ENCODE results near the gene PACSIN3. TPM values are rescaled to one million over a fixed set of nuclear protein-coding genes. Genes with fewer than 3 reads are reported as not detected.

The PACSIN3 gene
- total RNA-seq, 2 donors from 2014 or later = 48.0 to 66.6 TPM

DNA sequence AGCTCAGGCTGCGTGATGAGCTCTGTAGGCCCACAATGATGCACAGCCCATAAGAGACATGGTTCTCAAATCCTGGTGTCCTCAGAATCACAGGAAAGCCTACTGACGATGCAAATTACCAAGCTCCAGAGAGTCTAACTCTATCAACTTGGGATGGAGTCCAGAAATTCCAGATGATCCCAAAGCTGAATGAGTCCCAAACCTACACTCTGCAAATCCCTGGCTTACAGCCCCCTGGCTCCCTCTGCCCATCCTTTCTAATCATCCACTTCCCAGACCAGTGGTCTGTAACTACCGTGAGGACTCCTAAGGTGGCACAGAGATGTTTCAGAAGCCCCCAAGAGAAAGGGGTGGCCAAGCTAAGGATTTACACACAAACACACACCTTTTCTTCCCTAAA is 23.0 kb downstream of the PACSIN3 start:
- Histone ChIP-seq H3K4me3 (ENCODE audit: low read length) (no peak overlapping the region), H3K4me1 (ENCODE audit: control insufficient read depth, insufficient read depth, low read length) (no peaks in the 10 kb centered on the region), H3K27ac (ENCODE audit: low read depth, low read length) (no peak overlapping the region), H3K36me3 (ENCODE audit: control insufficient read depth, insufficient read depth, low read length) (peaks cover 43% of the 10 kb centered on the region), H3K9ac (ENCODE audit: extremely low read depth, low read length, poor library complexity, severe bottlenecking) (no peak overlapping the region), H3K27me3 (ENCODE audit: control insufficient read depth, insufficient read depth, low read length, poor library complexity, severe bottlenecking) (no peaks in the 10 kb centered on the region), H3K9me3 (ENCODE audit: control insufficient read depth, low read length) (no peaks in the 10 kb centered on the region)
- Mint-ChIP-seq H3K27ac (no peak overlapping the region), H3K36me3 (ENCODE audit: low read depth) (peaks cover 39% of the 10 kb centered on the region), H3K27me3 (ENCODE audit: insufficient read depth) (no peaks in the 10 kb centered on the region), H3K4me3 (no peak overlapping the region), H3K9me3 (no peaks in the 10 kb centered on the region), H3K4me1 (peaks cover 2% of the 10 kb centered on the region)
- no peak for DNase-seq
- WGBS, 2 experiments (ENCODE audit: insufficient coverage in 1 of 2, insufficient read length in 1 of 2) = 69 to 90% methylated on average over 1 to 3 of the region's 3 CpGs
- TF ChIP-seq, protein P1, sequence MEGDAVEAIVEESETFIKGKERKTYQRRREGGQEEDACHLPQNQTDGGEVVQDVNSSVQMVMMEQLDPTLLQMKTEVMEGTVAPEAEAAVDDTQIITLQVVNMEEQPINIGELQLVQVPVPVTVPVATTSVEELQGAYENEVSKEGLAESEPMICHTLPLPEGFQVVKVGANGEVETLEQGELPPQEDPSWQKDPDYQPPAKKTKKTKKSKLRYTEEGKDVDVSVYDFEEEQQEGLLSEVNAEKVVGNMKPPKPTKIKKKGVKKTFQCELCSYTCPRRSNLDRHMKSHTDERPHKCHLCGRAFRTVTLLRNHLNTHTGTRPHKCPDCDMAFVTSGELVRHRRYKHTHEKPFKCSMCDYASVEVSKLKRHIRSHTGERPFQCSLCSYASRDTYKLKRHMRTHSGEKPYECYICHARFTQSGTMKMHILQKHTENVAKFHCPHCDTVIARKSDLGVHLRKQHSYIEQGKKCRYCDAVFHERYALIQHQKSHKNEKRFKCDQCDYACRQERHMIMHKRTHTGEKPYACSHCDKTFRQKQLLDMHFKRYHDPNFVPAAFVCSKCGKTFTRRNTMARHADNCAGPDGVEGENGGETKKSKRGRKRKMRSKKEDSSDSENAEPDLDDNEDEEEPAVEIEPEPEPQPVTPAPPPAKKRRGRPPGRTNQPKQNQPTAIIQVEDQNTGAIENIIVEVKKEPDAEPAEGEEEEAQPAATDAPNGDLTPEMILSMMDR (conservative IDR thresholded peaks at IDR 0.05) = no peak

DNA sequence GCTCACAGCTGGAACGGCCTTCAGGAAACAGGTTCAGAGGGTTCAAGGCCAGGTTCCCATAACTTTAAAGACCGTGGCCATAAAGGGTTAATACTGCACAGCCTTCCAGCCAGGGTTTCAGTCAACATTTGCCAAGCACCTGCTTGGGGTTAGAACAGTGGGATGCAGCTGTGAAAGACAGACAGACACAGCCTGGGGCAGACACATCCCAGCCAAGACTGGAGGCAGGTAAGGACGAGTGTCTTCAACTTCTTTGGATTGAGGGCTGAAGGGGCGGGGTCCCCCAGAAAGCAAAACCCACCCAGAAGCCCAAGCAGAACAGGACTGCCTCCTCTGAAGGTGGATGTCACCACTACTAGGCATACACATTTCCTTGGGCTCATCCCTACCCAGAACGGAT is 23.8 kb downstream of the PACSIN3 start:
- H3K36me3 ChIP-seq (ENCODE audit: control insufficient read depth, insufficient read depth, low read length) = peaks cover 35% of the 10 kb centered on the region
- Mint-ChIP-seq H3K36me3 (ENCODE audit: low read depth) (peaks cover 32% of the 10 kb centered on the region), H3K4me3 (no peak overlapping the region), H3K9me3 (no peaks in the 10 kb centered on the region), H3K27me3 (ENCODE audit: insufficient read depth) (no peaks in the 10 kb centered on the region), H3K27ac (no peak overlapping the region), H3K4me1 (peaks cover 2% of the 10 kb centered on the region)
- no peaks in the 10 kb centered on the region for H3K27me3 ChIP-seq (ENCODE audit: control insufficient read depth, insufficient read depth, low read length, poor library complexity, severe bottlenecking)
- no peaks in the 10 kb centered on the region for H3K4me1 ChIP-seq (ENCODE audit: control insufficient read depth, insufficient read depth, low read length)
- TF ChIP-seq, protein P1 (conservative IDR thresholded peaks at IDR 0.05) = no peak
- H3K4me3 ChIP-seq (ENCODE audit: low read length) = no peak overlapping the region
- DNase-seq = no peak
- no peak overlapping the region for H3K27ac ChIP-seq (ENCODE audit: low read depth, low read length)
- H3K9ac ChIP-seq (ENCODE audit: extremely low read depth, low read length, poor library complexity, severe bottlenecking) = no peak overlapping the region
- no peaks in the 10 kb centered on the region for H3K9me3 ChIP-seq (ENCODE audit: control insufficient read depth, low read length)
- 89 to 90% methylated on average over 2 to 5 of the region's 5 CpGs for WGBS, 2 experiments (ENCODE audit: insufficient coverage in 1 of 2, insufficient read length in 1 of 2)

DNA sequence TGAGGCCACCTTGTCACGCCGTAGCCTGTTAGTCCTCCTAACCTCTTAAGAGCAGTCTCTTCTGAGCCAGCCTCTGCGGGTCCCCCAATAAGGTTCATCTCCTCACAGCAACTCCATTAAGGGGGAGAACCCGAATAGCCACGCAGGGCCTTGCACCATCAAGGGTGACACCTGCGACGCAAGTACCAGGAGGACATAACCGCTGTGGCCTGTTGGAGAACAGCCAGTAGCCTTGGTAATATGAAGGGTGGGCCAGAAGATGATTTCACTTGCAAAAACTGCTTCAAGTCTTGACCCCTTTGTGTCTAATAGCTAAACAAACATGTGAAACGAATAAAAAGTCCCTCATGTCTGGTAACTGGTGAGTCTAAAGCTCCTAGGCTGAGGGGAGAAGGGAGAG is 24.3 kb downstream of the PACSIN3 start:
- Histone ChIP-seq H3K27ac (ENCODE audit: low read depth, low read length) (no peak overlapping the region), H3K4me3 (ENCODE audit: low read length) (no peak overlapping the region), H3K36me3 (ENCODE audit: control insufficient read depth, insufficient read depth, low read length) (peaks cover 30% of the 10 kb centered on the region), H3K9me3 (ENCODE audit: control insufficient read depth, low read length) (no peaks in the 10 kb centered on the region), H3K9ac (ENCODE audit: extremely low read depth, low read length, poor library complexity, severe bottlenecking) (no peak overlapping the region), H3K27me3 (ENCODE audit: control insufficient read depth, insufficient read depth, low read length, poor library complexity, severe bottlenecking) (no peaks in the 10 kb centered on the region), H3K4me1 (ENCODE audit: control insufficient read depth, insufficient read depth, low read length) (no peaks in the 10 kb centered on the region)
- H3K4me3 Mint-ChIP-seq = no peak overlapping the region
- peaks cover 26% of the 10 kb centered on the region for H3K36me3 Mint-ChIP-seq (ENCODE audit: low read depth)
- peaks cover 2% of the 10 kb centered on the region for H3K4me1 Mint-ChIP-seq
- TF ChIP-seq, protein P1 (conservative IDR thresholded peaks at IDR 0.05) = no peak
- no peaks in the 10 kb centered on the region for H3K27me3 Mint-ChIP-seq (ENCODE audit: insufficient read depth)
- no peak for DNase-seq
- peak overlapping the region; percentile 72 for H3K27ac Mint-ChIP-seq
- 84 to 97% methylated on average over 4 to 9 of the region's 9 CpGs for WGBS, 2 experiments (ENCODE audit: insufficient coverage in 1 of 2, insufficient read length in 1 of 2)
- H3K9me3 Mint-ChIP-seq = no peaks in the 10 kb centered on the region
